ENCODE data around the gene SPACDR.
"Not testable (repeated sequence)": the region's sequence is repeated elsewhere in the genome, so short reads cannot be mapped to it uniquely, and the experiment has no call there.

SPACDR gene

GRCh38 chr7:100464210-100464660 lies at the start of gene SPACDR:
TSS of gene SPACDR (minus strand) at chr7:100464260. CDS start at chr7:100464025, 235 bp downstream.
- H3K4me3 ChIP-seq (ENCODE audit: low read depth, low read length) = no peak within 1 kb of the TSS
- H3K27me3 ChIP-seq (ENCODE audit: control insufficient read depth, insufficient read depth, low read length) = no peaks in the 10 kb centered on the region
- no peaks in the 10 kb centered on the region for H3K9me3 ChIP-seq (ENCODE audit: control insufficient read depth, insufficient read depth, low read length)
- H3K36me3 ChIP-seq (ENCODE audit: control insufficient read depth, insufficient read depth, low read length) = no peaks in the 10 kb centered on the region
- H3K9ac ChIP-seq (ENCODE audit: low read depth, low read length) = no peak within 1 kb of the TSS
- no peaks in the 10 kb centered on the region for H3K4me1 ChIP-seq (ENCODE audit: control insufficient read depth, insufficient read depth, low read length)

- no peaks in the 10 kb centered on the region for H3K27me3 ChIP-seq (ENCODE audit: control insufficient read depth, insufficient read depth, low read length)
- H3K4me3 ChIP-seq (ENCODE audit: low read depth, low read length) = no peak overlapping the region
- no peaks in the 10 kb centered on the region for H3K9me3 ChIP-seq (ENCODE audit: control insufficient read depth, insufficient read depth, low read length)
- no peak overlapping the region for H3K9ac ChIP-seq (ENCODE audit: low read depth, low read length)
- no peaks in the 10 kb centered on the region for H3K4me1 ChIP-seq (ENCODE audit: control insufficient read depth, insufficient read depth, low read length)
- H3K36me3 ChIP-seq (ENCODE audit: control insufficient read depth, insufficient read depth, low read length) = no peaks in the 10 kb centered on the region
Measured at GRCh38 chr7:100513212-100513810, 49.3 kb upstream of the SPACDR start.

GRCh38 chr7:100510437-100511239 lies 46.6 kb upstream of the SPACDR start:
- Histone ChIP-seq H3K4me3 (ENCODE audit: low read depth, low read length) (no peak overlapping the region), H3K4me1 (ENCODE audit: control insufficient read depth, insufficient read depth, low read length) (no peaks in the 10 kb centered on the region), H3K9me3 (ENCODE audit: control insufficient read depth, insufficient read depth, low read length) (no peaks in the 10 kb centered on the region), H3K9ac (ENCODE audit: low read depth, low read length) (no peak overlapping the region), H3K27me3 (ENCODE audit: control insufficient read depth, insufficient read depth, low read length) (no peaks in the 10 kb centered on the region), H3K36me3 (ENCODE audit: control insufficient read depth, insufficient read depth, low read length) (no peaks in the 10 kb centered on the region)

GRCh38 chr7:100509231-100509630 lies 45.2 kb upstream of the SPACDR start:
- H3K36me3 ChIP-seq (ENCODE audit: control insufficient read depth, insufficient read depth, low read length) = no peaks in the 10 kb centered on the region
- H3K4me1 ChIP-seq (ENCODE audit: control insufficient read depth, insufficient read depth, low read length) = no peaks in the 10 kb centered on the region
- H3K9ac ChIP-seq (ENCODE audit: low read depth, low read length) = no peak overlapping the region
- no peaks in the 10 kb centered on the region for H3K27me3 ChIP-seq (ENCODE audit: control insufficient read depth, insufficient read depth, low read length)
- H3K9me3 ChIP-seq (ENCODE audit: control insufficient read depth, insufficient read depth, low read length) = no peaks in the 10 kb centered on the region
- no peak overlapping the region for H3K4me3 ChIP-seq (ENCODE audit: low read depth, low read length)

GRCh38 chr7:100506356-100506923 lies 42.4 kb upstream of the SPACDR start:
- Histone ChIP-seq H3K27me3 (ENCODE audit: control insufficient read depth, insufficient read depth, low read length) (no peaks in the 10 kb centered on the region), H3K9ac (ENCODE audit: low read depth, low read length) (no peak overlapping the region), H3K4me1 (ENCODE audit: control insufficient read depth, insufficient read depth, low read length) (no peaks in the 10 kb centered on the region), H3K9me3 (ENCODE audit: control insufficient read depth, insufficient read depth, low read length) (no peaks in the 10 kb centered on the region), H3K36me3 (ENCODE audit: control insufficient read depth, insufficient read depth, low read length) (no peaks in the 10 kb centered on the region), H3K4me3 (ENCODE audit: low read depth, low read length) (no peak overlapping the region)

GRCh38 chr7:100504887-100505611 lies 41.0 kb upstream of the SPACDR start:
- Histone ChIP-seq H3K36me3 (ENCODE audit: control insufficient read depth, insufficient read depth, low read length) (no peaks in the 10 kb centered on the region), H3K4me1 (ENCODE audit: control insufficient read depth, insufficient read depth, low read length) (no peaks in the 10 kb centered on the region), H3K9me3 (ENCODE audit: control insufficient read depth, insufficient read depth, low read length) (no peaks in the 10 kb centered on the region), H3K4me3 (ENCODE audit: low read depth, low read length) (no peak overlapping the region), H3K27me3 (ENCODE audit: control insufficient read depth, insufficient read depth, low read length) (no peaks in the 10 kb centered on the region), H3K9ac (ENCODE audit: low read depth, low read length) (no peak overlapping the region)

GRCh38 chr7:100504031-100504430 lies 40.0 kb upstream of the SPACDR start:
- not testable (repeated sequence) for H3K4me1 ChIP-seq (ENCODE audit: control insufficient read depth, insufficient read depth, low read length); H3K36me3 ChIP-seq (ENCODE audit: control insufficient read depth, insufficient read depth, low read length); H3K27me3 ChIP-seq (ENCODE audit: control insufficient read depth, insufficient read depth, low read length); H3K9me3 ChIP-seq (ENCODE audit: control insufficient read depth, insufficient read depth, low read length); H3K4me3 ChIP-seq (ENCODE audit: low read depth, low read length); H3K9ac ChIP-seq (ENCODE audit: low read depth, low read length)

GRCh38 chr7:100500743-100501142 lies 36.7 kb upstream of the SPACDR start:
- not testable (repeated sequence) for H3K9me3 ChIP-seq (ENCODE audit: control insufficient read depth, insufficient read depth, low read length); H3K9ac ChIP-seq (ENCODE audit: low read depth, low read length); H3K36me3 ChIP-seq (ENCODE audit: control insufficient read depth, insufficient read depth, low read length); H3K4me3 ChIP-seq (ENCODE audit: low read depth, low read length); H3K27me3 ChIP-seq (ENCODE audit: control insufficient read depth, insufficient read depth, low read length); H3K4me1 ChIP-seq (ENCODE audit: control insufficient read depth, insufficient read depth, low read length)

GRCh38 chr7:100496509-100496908 lies 32.4 kb upstream of the SPACDR start:
- peaks cover 2% of the 10 kb centered on the region for H3K4me1 ChIP-seq (ENCODE audit: control insufficient read depth, insufficient read depth, low read length)
- no peaks in the 10 kb centered on the region for H3K9me3 ChIP-seq (ENCODE audit: control insufficient read depth, insufficient read depth, low read length)
- no peaks in the 10 kb centered on the region for H3K27me3 ChIP-seq (ENCODE audit: control insufficient read depth, insufficient read depth, low read length)
- H3K9ac ChIP-seq (ENCODE audit: low read depth, low read length) = no peak overlapping the region
- H3K4me3 ChIP-seq (ENCODE audit: low read depth, low read length) = no peak overlapping the region
- peaks cover 3% of the 10 kb centered on the region for H3K36me3 ChIP-seq (ENCODE audit: control insufficient read depth, insufficient read depth, low read length)

GRCh38 chr7:100493476-100494264 lies 29.6 kb upstream of the SPACDR start:
- Histone ChIP-seq H3K9me3 (ENCODE audit: control insufficient read depth, insufficient read depth, low read length) (no peaks in the 10 kb centered on the region), H3K4me3 (ENCODE audit: low read depth, low read length) (peak overlapping the region; percentile 70), H3K4me1 (ENCODE audit: control insufficient read depth, insufficient read depth, low read length) (peaks cover 2% of the 10 kb centered on the region), H3K9ac (ENCODE audit: low read depth, low read length) (peak overlapping the region; percentile 26), H3K27me3 (ENCODE audit: control insufficient read depth, insufficient read depth, low read length) (no peaks in the 10 kb centered on the region), H3K36me3 (ENCODE audit: control insufficient read depth, insufficient read depth, low read length) (peaks cover 3% of the 10 kb centered on the region)

Data from iPS-15b (cell line).